Testis (tissue), 2 donors: ENCODE data around the gene LYPD4.

Experiments
- POLR2A ChIP-seq: fragments of 450-650 bp; IDR thresholded peaks from one replicate; pipeline ENCODE4 v1.6.1; 2017; ENCODE audit warnings: antibody characterized with exemption, mild to moderate bottlenecking, moderate library complexity
- TF ChIP-seq, protein P1 (sequence below), 3 experiments: fragments of 450-650 bp in 2 of 3; fragments of 200-600 bp in 1 of 3; sonication (generic) in 1 of 3; IDR thresholded peaks; one replicate each; pipeline ENCODE4 v1.5.1; 2016 to 2019; ENCODE audit warnings: antibody characterized with exemption in 3 of 3, mild to moderate bottlenecking in 2 of 3, moderate library complexity in 1 of 3

DNA sequence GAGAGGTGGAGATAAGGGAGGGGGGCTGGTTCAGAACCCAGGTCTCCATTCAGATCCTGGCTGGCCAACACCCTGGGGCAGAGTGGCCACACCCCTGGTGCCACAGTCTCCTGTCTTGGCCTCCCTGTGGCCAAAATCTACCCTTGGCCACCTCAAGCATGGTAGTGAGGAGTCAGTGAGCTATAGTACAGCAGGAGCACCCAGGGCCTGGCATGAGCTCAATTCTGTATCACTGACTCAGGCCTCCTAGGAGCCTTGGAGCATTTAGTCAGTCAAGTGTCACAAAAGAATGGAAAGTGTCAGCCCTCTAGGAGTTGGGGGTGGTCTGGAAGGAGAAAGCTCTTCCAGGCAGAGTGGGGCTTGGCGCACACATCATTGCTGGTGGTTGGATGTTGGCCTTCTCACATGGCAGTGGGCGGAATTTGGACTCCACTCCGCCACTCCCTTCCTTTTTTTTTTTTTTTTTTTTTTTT lies 26.0 kb upstream of the LYPD4 start:
- TF ChIP-seq, protein P1, sequence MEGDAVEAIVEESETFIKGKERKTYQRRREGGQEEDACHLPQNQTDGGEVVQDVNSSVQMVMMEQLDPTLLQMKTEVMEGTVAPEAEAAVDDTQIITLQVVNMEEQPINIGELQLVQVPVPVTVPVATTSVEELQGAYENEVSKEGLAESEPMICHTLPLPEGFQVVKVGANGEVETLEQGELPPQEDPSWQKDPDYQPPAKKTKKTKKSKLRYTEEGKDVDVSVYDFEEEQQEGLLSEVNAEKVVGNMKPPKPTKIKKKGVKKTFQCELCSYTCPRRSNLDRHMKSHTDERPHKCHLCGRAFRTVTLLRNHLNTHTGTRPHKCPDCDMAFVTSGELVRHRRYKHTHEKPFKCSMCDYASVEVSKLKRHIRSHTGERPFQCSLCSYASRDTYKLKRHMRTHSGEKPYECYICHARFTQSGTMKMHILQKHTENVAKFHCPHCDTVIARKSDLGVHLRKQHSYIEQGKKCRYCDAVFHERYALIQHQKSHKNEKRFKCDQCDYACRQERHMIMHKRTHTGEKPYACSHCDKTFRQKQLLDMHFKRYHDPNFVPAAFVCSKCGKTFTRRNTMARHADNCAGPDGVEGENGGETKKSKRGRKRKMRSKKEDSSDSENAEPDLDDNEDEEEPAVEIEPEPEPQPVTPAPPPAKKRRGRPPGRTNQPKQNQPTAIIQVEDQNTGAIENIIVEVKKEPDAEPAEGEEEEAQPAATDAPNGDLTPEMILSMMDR (IDR thresholded peaks at IDR 0.05): no peak
- no peak for TF ChIP-seq POLR2A
